Gastrocnemius medialis (tissue), 4 donors: ENCODE results near the gene CTNNA2.

ENCODE experiments used
- CTCF ChIP-seq, 5 experiments: fragments of 450-650 bp in 3 of 5; fragments of 200-600 bp in 2 of 5; sonication (generic) in 2 of 5; IDR thresholded peaks in 4 of 5; conservative IDR thresholded peaks in 1 of 5; 1 replicate in 4 of 5; 2 replicates in 1 of 5; pipeline ENCODE4 v1.5.1; 2016 to 2019; ENCODE audit warnings: antibody characterized with exemption in 5 of 5, mild to moderate bottlenecking in 3 of 5, moderate library complexity in 3 of 5
- POLR2A ChIP-seq, 2 donors: fragments of 450-650 bp; IDR thresholded peaks; one replicate each; pipeline ENCODE4 v1.6.1; 2017; ENCODE audit warnings: antibody characterized with exemption in 2 of 2, mild to moderate bottlenecking in 2 of 2, moderate library complexity in 2 of 2

- TF ChIP-seq CTCF (IDR thresholded peaks at IDR 0.05 in 4 of 5, conservative IDR thresholded peaks at IDR 0.05 in 1 of 5) (no peak), POLR2A (IDR thresholded peaks at IDR 0.05) (no peak)
Measured at GRCh38 chr2:79985571-79985970, 472.7 kb downstream of the CTNNA2 start.
